HG03442 (cell line): Measurements from ENCODE around the gene BNIP5.

Source experiments
- ATAC-seq: cut with Tn5 transposase; IDR thresholded peaks from one replicate; pipeline ENCODE4 v1.9.1; 2021; ENCODE audit warnings: mild to moderate bottlenecking, moderate library complexity; ENCODE audit not compliant: unreplicated experiment

The BNIP5 gene

DNA sequence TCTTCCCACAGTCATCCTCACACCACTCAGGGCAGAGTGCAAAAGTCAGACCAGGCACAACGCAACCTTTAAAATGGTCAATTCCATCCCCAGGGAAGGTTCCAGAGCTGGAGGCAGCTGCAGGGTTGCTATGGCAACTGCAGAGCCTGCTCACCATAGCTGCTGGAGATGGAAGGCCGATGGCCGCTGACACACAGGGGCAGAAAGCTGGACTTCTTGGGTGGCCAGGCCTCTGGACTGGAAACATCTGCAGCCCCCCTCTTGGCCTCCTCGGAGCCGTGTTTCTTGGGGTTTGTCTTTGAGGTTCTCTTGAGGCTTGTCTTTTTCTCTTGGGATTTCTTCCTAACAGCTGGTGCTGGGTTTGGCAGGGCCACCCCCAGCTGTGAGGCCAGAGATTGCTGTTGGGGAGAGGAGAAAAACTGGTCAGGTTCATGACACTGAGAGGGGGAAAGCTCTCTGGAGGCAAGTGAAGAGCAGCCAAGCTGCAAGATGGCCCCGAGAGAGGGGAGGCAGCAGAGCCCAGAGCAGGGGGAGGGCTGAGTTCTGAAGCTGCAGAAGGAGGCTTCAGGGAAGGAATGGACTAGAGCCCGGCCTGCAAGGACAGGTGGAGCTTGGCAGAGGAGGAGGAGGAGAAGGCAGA lies 10.2 kb downstream of the BNIP5 start:
- ATAC-seq = no peak

DNA sequence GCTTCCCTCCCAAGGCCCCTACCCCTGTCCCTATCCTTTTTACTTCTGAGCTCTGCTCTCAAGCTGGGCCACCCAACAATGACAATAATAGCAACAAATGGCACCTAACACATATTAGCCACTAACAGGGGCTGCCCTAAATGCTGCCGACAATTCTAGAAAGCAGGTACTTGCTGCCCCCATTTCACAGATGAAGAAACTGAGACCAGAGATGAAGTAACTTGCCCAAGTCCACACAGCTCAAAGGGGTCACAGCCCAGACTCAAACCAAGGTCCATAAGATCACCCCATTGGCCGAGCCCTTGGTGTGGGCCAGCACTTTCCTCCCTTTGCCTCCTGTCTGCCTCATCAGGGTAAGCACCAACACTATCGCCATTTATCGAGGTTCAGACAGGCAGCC lies 12.0 kb downstream of the BNIP5 start:
- ATAC-seq = no peak

DNA sequence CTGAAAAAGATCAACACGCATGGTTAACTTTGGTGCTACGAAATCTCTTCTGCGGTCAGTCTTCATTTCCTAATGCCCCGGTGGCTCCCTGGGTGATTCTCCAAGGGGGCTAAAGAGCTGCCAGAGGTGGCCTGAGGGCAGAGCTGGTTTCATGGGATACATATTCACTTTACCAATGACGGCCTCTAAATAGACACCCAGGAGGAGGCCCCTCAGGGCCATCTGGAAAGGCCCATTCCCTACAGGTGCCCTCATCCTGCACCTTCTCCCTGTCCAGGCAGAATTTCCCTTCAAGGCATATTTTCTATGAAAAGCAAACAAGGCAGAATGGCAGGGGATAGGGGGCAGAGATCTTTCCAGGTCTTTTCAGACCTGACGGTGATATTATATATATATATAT lies 12.5 kb downstream of the BNIP5 start:
- no peak for ATAC-seq

DNA sequence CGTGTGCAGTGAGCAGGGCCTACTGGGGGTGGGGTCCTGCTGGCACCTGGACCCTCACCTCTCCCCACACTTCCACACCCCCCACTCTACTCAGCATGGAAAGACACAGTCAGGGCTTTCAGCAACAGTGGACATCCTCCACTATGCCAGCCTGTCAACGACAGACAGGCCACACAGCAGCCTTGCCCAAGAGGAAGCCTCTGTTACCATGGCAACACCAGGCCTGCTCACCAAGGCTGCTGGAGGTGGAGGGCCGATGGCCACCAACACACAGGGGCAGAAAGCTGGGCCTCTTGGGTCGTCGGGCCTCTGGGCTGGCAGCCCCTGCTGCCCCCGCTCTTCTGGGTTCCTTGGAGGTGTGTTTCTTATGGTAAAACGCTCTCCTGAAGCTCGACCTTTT lies 13.6 kb downstream of the BNIP5 start:
- no peak for ATAC-seq

DNA sequence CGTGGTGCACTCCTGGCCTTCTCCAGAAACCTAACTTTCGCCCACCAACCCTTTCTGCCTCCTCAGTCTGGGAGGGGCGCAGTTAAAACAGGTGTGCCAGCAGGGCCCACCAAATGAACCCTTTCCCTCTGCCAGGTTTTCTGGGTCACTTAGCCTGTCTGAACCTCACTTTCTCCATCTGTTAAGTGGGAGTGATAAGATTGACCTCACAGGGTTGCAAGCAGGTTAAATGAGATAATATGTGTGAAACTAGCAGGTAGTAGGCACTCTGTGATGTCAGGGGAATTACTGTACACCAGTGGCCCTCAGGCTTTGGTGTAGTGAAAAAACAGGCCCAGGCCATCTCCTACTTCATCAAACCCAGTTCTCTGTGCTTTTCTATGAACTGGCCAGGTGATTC lies 14.1 kb downstream of the BNIP5 start:
- ATAC-seq = no peak

DNA sequence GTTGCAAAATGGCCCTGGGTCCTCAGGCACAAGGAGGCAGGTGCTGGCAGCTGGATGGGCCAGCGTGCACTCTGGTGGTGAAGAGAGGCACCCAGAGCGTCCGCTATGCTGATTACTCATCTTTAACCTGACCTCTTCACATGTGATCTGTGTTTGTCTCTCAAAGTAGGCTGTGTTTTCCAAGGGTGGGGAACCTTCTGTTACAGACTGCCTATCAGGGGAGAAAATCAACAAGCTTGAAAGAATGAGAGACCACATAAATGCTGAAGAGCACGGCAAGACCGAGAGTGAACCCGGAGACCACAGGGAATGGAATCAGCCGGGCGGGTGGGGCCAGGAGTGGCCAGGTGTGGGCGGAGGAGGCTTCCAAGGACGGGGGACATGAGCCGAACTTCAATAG lies 16.2 kb downstream of the BNIP5 start:
- ATAC-seq = no peak

DNA sequence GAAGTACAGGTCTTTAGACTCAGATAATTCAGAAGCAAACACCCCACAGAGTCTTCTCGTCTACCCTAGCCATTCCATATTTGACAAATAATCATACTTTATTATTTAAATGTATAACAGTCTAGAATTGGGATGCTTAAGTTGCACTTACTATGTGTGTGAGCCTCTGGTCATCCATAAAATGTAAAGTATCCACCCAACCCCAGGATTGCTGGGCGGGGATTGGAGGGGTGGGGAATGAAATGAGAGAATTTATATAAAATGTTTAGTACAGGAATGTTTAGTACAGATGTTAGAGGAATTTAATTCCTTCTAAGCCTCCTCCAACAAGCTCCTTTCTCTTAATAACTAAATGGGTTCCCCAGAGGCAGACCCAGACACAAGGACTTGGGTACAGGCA lies 16.9 kb downstream of the BNIP5 start:
- ATAC-seq = no peak

DNA sequence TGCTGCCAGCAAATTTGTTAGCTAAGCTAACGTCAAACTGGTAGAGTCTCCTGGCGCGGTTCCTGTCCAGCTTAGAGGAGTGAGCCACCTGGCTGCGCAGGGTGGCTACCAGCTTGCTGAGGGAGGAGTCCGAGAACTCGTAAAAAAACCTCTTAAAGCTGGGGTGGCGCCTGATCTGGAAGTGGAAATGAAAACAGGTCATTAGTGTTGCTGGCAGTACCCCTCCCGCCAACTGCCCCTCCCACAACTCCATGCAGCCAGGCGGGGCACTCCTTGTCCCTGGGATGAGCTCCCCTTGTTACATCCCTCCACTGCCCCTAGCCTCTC lies 17.3 kb downstream of the BNIP5 start:
- no peak for ATAC-seq

DNA sequence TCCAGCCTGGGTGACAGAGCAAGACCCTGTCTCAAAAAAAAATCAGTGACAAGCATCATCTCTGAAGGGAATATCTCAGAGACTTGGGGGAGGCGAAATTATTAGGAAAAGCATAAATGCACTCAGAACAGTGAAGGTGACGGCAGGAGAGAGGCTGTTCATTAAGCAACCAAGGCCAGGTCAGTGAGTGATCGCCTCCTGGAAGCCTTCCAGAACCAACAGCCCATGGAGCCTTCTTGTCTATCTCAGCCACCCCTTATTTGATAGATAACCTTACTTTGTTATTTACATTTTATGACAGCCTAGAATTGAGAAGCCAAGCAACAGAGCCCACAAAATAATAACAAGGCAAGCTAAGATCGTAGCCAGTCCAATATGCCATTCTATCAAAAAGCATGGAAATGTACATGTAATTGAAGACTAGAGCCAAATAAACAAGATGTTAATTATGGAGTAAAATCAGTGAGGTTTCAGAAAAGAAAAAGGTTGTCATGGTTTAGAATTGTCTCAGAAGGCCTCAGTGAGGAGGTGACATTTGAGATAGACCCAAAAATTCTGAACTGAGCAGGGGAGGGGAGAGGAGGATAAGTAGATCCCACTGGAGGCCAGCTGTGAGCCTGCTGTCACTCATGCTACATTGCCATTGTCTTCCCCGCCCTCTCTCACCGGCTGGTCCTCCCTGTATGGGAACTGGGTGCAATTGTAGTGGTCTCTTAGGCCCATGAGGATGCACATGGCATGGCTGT lies 17.8 kb downstream of the BNIP5 start:
- ATAC-seq = no peak

DNA sequence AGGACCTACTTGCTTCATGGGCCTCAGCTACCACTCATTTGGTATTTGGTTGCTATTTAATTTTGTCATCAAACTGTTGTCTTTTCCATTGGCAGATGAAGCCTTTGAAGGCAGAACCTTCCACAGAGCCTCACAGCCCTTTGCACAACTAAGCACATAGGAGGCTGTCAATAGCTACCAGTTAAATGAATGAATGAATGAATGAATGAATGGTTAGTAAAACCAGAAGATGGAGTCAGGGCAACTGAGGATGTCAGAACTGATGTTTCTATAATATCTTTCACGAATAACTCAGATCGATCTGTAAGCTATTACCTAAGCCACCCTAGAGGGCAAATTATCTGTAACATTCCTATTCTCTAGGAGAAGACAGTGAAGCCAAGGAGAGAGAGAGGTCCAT lies 19.1 kb downstream of the BNIP5 start:
- ATAC-seq = no peak

DNA sequence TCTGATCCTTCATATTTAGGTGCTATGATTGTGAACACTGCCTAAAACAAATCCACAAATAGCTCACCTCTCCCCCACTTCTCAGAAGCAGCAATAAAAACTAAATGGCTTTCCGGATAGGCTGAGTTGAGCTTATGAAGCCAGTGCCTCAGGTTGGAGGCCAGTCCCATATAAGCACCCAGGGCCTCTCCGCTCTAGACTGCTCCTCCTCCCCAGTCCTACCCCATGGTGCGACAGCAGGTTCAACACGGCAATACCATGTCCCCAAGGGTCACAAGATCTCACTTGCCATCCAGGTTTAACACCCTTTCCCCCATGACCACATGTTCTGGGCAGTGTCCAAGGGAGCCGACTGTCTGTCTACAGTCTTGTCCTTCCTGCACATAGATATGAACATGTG lies 20.8 kb downstream of the BNIP5 start:
- ATAC-seq = no peak

DNA sequence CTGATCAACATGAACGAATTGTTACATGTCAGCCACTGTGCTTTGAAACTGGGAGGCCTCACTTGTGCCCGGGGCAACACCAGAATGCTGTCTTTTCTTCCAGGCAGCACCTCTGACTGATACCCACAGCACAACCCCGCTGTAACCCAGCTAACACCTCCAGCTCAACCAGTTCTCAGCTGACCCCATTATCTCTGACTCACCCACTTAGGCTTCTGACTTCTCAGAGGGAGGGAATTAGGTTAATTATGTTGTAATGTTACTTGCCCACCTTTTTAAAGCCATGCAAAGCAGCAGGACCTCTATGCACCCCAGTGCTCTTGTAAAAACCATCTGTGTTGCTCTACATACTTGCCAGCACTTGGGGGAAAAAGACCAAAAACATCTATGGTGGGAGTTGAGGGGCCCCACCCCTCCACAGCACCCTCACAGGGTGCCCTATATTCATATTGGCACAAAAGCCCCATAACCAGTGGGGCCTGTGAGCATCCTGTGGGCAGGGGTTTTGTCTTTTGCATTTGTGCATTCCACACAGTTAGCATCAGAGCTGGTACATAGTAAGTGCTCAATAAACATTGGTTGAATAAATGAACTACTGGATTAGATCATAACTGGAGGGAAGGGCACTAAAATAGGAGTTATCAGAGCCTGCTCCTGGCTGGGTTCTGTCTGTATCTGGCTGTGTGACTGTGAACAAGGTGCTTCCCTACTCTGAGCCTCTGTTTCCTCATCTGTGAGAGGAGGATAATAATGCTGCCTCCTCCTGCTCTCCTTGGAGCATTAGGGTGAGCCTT lies 22.3 kb downstream of the BNIP5 start:
- no peak for ATAC-seq

DNA sequence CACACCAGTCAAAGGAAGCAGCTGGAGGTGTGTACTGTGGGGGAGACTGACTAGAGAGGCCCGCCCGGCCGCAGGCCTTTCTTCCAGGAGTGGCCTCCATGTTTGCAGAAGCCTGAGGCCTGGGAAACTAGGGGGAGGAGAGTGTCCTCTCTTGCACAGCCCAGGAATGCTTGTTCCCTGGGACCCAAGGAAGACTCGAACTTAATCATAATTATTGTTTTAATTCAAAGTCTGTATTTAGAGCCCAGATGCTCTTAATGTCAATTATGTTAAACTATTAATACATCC lies 23.1 kb downstream of the BNIP5 start:
- ATAC-seq = no peak

DNA sequence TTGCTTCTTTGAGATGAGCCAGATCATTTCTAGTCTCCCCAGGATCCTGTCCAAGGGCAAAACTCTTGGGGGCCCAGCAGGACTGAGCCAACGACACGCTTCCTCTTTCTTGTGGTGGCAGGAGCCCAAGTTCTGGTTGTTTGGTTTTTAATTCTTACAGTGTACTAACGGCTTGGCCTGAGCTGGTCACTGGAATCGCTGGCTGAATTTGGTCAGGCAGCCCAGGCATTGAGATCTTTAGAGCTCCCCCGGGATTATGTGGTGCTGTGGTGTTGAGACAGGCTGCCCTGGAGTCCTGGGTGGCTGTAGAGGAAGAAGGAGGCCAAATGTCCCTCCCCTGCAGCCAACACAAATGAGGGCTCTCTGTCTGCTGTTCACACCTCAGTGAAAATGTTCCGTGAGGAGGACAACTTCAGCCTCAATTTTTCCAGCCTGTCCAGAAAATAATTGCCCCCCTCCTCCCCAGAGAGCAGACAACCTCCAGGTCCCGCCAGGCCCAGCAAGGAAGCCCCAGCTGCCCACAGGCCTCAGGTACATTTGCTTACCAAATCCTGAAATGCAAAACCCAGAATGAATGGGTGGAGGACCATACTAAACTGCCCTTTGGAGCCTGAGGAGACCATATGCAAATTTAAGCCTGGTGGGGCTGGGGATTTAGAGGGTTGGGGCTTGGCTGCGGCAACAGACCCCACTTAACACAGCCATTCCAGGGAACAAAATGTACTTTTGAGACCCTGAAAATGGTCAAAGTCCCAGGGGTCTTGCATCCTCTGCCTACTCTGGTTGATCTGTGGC lies 23.6 kb downstream of the BNIP5 start:
- ATAC-seq = no peak

DNA sequence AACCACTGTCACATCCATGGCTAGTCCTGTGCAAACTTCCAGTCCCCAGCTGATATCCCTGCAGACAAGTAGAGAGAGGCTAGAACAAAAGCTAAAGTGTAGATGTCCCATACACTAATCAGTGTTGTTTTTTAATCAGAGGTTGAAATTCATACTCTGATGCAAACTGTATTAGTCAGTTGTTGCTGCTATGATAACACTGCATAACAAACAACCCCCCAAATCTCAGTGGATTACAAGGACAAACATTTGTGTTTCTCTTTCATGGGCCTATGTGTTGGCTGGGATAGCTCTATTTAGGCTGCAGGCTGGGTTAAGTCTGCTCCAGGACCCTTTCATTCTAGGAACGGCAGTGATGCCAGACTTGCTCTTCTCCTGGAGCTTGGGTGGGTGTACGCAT lies 26.8 kb downstream of the BNIP5 start:
- ATAC-seq = no peak

DNA sequence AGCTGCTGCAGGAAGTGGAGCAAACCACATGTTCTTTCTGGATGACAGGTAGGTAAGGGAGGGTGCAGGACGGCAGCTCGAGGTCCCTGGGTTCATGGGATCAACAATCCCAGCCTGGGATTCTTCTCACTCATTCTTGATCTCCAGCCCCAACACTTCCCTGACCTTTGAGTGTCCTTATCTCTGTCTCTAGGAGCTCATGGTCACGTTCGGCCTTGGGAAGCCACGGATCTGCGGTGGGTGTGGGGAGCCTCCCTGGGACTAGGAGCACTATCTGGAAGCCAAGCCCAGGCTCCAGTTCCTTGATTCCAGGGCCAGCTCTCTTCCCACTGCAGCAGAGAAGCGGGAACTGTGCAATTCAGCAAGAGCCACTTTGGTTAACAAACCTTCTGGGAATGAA lies 27.5 kb downstream of the BNIP5 start:
- ATAC-seq = no peak

DNA sequence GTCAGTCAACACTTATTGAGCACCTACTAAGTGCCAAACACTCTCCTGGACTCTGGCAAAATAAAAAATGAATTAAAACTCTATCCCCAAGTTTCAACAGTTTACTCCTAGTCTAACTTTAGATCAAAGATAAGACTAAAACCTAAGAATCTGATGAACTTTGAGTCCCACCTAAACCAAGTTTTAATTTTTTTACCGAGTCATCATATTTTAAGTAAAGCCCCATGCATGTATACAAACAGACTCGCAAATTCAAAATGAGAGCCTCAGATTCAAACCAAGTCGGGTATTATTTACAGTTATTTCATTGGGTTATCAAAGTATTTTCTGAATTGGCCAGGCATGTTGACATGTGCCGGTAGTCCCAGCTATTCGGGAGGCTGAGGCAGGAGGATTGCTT lies 28.2 kb downstream of the BNIP5 start:
- no peak for ATAC-seq

DNA sequence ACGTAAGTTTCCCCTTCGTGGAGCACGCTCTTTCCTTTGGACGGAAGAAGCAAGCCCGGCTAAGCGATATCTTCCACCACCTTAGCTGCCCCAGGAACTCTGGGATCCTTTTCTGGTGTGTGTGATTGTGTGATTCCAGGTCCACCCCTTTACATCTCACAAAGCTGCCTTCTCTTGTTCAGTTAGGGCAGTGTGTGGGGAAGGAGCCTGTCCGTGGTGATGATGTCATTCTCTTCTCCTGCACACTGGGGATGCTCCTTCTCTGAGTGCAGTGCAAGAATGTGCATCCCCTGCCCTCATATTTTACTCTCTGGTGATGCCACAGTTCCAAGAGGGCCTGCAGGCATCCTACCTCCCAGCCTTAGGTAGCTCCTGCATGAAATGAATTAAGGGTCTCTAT lies 30.3 kb downstream of the BNIP5 start:
- no peak for ATAC-seq

DNA sequence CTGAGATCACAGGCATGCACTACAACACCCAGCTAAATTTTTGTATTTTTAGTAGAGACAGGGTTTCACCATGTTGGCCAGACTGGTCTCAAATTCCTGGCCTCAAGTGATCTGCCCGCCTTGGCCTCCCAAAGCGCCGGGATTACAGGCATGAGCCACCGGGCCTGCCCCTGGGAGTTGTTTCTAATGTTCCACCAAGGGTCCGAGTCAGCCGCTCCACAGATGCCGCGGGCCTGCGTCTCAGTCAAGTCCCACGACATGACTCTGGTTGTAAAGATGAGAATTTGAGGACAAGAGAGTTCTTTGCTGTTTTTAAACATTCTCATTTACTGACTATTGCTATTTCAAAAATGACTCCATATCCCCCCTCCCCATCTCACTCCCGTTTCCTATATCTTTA lies 30.8 kb downstream of the BNIP5 start:
- no peak for ATAC-seq

DNA sequence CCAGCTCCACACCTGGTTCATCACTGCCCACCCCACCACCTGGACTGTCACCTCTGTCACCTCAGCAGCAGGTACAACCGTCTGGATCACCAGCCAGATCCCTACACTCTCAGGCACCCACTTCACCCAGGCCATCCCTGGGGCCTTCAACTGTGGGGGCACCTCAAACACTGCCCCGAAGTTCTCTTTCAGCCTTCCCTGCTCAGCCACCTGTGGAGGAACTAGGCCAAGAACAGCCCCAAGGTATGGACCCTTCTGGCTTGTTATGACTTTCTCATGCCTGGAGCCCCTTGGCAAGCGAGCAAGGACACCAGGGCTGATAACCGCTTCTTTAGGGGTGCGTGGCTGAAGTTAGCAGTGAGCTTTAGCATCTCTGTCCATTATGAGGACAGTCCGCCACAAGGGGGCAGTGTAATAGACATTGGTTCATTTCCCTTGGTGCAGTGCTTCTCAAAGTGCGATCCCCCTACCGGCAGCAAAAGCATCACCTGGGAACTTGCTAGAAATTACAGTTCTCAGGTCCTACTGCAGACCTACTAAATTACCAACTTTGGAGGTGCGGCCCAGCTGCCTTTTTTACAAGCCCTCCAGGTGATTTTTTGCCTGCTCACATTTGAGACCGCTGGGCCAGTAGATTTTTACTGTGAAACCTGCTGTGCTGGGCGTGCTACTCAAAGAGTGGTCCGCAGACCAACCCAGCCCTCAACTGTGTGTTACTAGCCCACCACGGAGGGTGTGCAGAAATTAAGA lies 34.3 kb downstream of the BNIP5 start:
- peak; percentile 77 for ATAC-seq

DNA sequence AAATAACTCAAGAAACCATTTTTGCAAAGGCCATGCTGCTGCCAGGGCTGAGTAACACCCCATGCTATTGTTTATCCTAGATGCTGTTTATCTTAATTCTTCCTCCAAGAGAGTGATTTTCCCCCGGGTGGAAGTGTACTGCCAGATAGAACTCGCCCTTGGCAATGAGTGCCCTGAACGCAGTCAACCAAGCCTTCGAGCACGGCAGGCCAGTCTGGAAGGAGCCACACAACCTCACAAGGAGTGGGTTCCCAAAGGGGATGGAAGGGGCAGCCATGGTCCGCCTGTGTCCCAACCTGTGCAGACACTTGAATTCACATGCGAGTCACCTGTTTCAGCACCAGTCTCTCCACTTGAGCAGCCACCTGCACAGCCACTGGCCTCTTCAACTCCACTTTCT lies 34.9 kb downstream of the BNIP5 start:
- no peak for ATAC-seq
